Measurements from ENCODE around the gene ATP7B. TPM values are rescaled to one million over a fixed set of nuclear protein-coding genes. Genes with fewer than 3 reads are reported as not detected.

The ATP7B gene
- total and polyA plus RNA-seq, 2 donors (not counting 3 experiments of a cell fraction or from before 2014, with no cell fraction given): 4.2 to 8.0 TPM

- ChIA-PET POLR2A (no interaction called here), CTCF (no interaction called here)
- TF ChIP-seq EZH2 (IDR thresholded peaks at IDR 0.05; ENCODE audit: borderline replicate concordance, low read depth, low read length, severe bottlenecking) (no peak), POLR2AphosphoS5 (IDR thresholded peaks at IDR 0.05; ENCODE audit: insufficient read depth, low read depth, low read length) (no peak), POLR2A (IDR thresholded peaks at IDR 0.05; ENCODE audit: low read depth, low read length) (no peak)
- FAIRE-seq (no peak), DNase-seq (ENCODE audit: low read depth, low spot score) (no peak)
- Histone ChIP-seq H3K9me3 (replicated peaks; ENCODE audit: control insufficient read depth, insufficient read depth, low read length) (no peaks in the 10 kb centered on the region), H3K79me2 (ENCODE audit: control insufficient read depth, insufficient read depth, low read length) (no peaks in the 10 kb centered on the region), H3K36me3 (ENCODE audit: control insufficient read depth in 2 of 2, extremely low read depth in 1 of 2, insufficient read depth in 2 of 2, low read length in 2 of 2) (no peaks in the 10 kb centered on the region), H3K9ac (replicated peaks; ENCODE audit: extremely low read depth, insufficient read depth, low read length) (no peak overlapping the region), H3K4me2 (ENCODE audit: insufficient read depth, low read length) (no peak overlapping the region), H2AFZ (ENCODE audit: low read depth, low read length) (no peak overlapping the region), H3K4me3 (replicated peaks in 1 of 3; ENCODE audit: insufficient read depth in 1 of 3, low read depth in 1 of 3, low read length in 3 of 3) (no peak overlapping the region), H3K27me3 (ENCODE audit: control insufficient read depth in 2 of 2, insufficient read depth in 2 of 2, low read length in 2 of 2) (peaks cover 13 to 15% of the 10 kb centered on the region in 2 experiments), H3K27ac (ENCODE audit: insufficient read depth, low read depth, low read length) (no peak overlapping the region), H4K20me1 (replicated peaks; ENCODE audit: control insufficient read depth, extremely low read depth, insufficient read depth, low read length) (no peaks in the 10 kb centered on the region), H3K4me1 (ENCODE audit: control insufficient read depth, extremely low read depth, insufficient read depth, low read length) (no peaks in the 10 kb centered on the region), H3K9me1 (replicated peaks; ENCODE audit: control insufficient read depth, extremely low read depth, insufficient read depth, low read length) (no peaks in the 10 kb centered on the region)
- no TSS peak for BruUV-seq (replicated peaks)
- intact Hi-C loops (cut with micrococcal nuclease): no loop called here
- dilution Hi-C loops (cut with MboI; ENCODE audit: extremely low pct_ligation_motif_present, low sequenced_read_pairs): no loop called here
Measured at GRCh38 chr13:51993713-51994112, 17.5 kb downstream of the ATP7B start.

GRCh38 chr13:51988988-51989618, 22.1 kb downstream of the ATP7B start:
- ChIA-PET CTCF (no interaction called here), POLR2A (no interaction called here)
- no peaks in the 10 kb centered on the region for H3K9me1 ChIP-seq (replicated peaks; ENCODE audit: control insufficient read depth, extremely low read depth, insufficient read depth, low read length)
- FAIRE-seq: no peak
- no peak for DNase-seq (ENCODE audit: low read depth, low spot score)
- no peaks in the 10 kb centered on the region for H3K27me3 ChIP-seq (ENCODE audit: control insufficient read depth in 2 of 2, insufficient read depth in 2 of 2, low read length in 2 of 2)
- H3K4me2 ChIP-seq (ENCODE audit: insufficient read depth, low read length): no peak overlapping the region
- H2AFZ ChIP-seq (ENCODE audit: low read depth, low read length): no peak overlapping the region
- H3K9me3 ChIP-seq (replicated peaks; ENCODE audit: control insufficient read depth, insufficient read depth, low read length): no peaks in the 10 kb centered on the region
- H3K27ac ChIP-seq (ENCODE audit: insufficient read depth, low read depth, low read length): no peak overlapping the region
- BruUV-seq (replicated peaks): no TSS peak
- no peaks in the 10 kb centered on the region for H3K79me2 ChIP-seq (ENCODE audit: control insufficient read depth, insufficient read depth, low read length)
- H4K20me1 ChIP-seq (replicated peaks; ENCODE audit: control insufficient read depth, extremely low read depth, insufficient read depth, low read length): no peaks in the 10 kb centered on the region
- dilution Hi-C loops (cut with MboI; ENCODE audit: extremely low pct_ligation_motif_present, low sequenced_read_pairs): no loop called here
- H3K4me1 ChIP-seq (ENCODE audit: control insufficient read depth, extremely low read depth, insufficient read depth, low read length): no peaks in the 10 kb centered on the region
- intact Hi-C loops (cut with micrococcal nuclease): no loop called here
- H3K36me3 ChIP-seq (ENCODE audit: control insufficient read depth in 2 of 2, extremely low read depth in 1 of 2, insufficient read depth in 2 of 2, low read length in 2 of 2): no peaks in the 10 kb centered on the region
- H3K4me3 ChIP-seq (replicated peaks in 1 of 3; ENCODE audit: insufficient read depth in 1 of 3, low read depth in 1 of 3, low read length in 3 of 3): no peak overlapping the region
- H3K9ac ChIP-seq (replicated peaks; ENCODE audit: extremely low read depth, insufficient read depth, low read length): no peak overlapping the region
- no peak for TF ChIP-seq POLR2A (IDR thresholded peaks at IDR 0.05; ENCODE audit: low read depth, low read length)
- TF ChIP-seq POLR2AphosphoS5 (IDR thresholded peaks at IDR 0.05; ENCODE audit: insufficient read depth, low read depth, low read length): no peak
- no peak for TF ChIP-seq GATA2 (IDR thresholded peaks at IDR 0.05; ENCODE audit: insufficient read depth, insufficient read length, low read depth, low read length)
- TF ChIP-seq MYC (IDR thresholded peaks at IDR 0.05; ENCODE audit: low read depth, low read length): no peak
- TF ChIP-seq CTCF (IDR thresholded peaks at IDR 0.05; ENCODE audit: extremely low read depth in 1 of 2, insufficient read depth in 1 of 2, low read depth in 1 of 2, low read length in 2 of 2): no peak
- no peak for TF ChIP-seq JUN (IDR thresholded peaks at IDR 0.05; ENCODE audit: borderline replicate concordance, insufficient read depth, insufficient read length, low read depth)
- TF ChIP-seq FOS (IDR thresholded peaks at IDR 0.05; ENCODE audit: borderline replicate concordance, insufficient read depth, low read length): no peak
- TF ChIP-seq, protein P1, sequence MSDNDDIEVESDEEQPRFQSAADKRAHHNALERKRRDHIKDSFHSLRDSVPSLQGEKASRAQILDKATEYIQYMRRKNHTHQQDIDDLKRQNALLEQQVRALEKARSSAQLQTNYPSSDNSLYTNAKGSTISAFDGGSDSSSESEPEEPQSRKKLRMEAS (IDR thresholded peaks at IDR 0.05; ENCODE audit: insufficient read depth, insufficient read length): no peak
- no peak for TF ChIP-seq EZH2 (IDR thresholded peaks at IDR 0.05; ENCODE audit: borderline replicate concordance, low read depth, low read length, severe bottlenecking)
